DOHH2 (cell line): Measurements from ENCODE around the gene SLC5A6.

Source experiments
- CTCF ChIP-seq: fragments of 200-600 bp; sonication (generic); IDR thresholded peaks from one replicate; pipeline ENCODE4 v1.5.1; 2014; ENCODE audit warnings: antibody characterized with exemption, mild to moderate bottlenecking, low read depth, low read length; ENCODE audit not compliant: poor library complexity, severe bottlenecking
- EZH2phosphoT487 ChIP-seq: fragments of 200-600 bp; sonication (generic); IDR thresholded peaks from 2 replicates; pipeline ENCODE4 v1.6.1; 2017; ENCODE audit warnings: borderline replicate concordance, mild to moderate bottlenecking, antibody characterized with exemption, low read length, moderate library complexity, mixed read lengths

DNA sequence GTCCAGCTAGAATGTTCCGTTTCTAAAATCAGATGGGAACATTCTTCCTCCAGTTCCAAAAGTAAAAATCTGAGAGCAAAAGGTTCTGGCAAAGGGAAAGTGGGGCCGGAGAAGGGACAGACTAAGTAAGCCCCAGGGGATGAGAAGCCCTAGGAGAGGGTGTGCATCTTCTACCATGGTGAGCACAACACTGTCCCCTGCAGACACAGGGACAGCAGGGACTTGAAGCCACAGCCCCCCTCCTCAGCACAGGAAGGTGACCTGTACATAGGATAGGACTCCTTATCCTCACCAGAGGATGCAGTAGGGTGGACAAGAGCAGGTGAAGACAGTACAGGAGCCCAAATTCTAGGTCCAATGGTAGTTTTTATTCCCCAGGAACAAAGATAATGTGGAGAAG is 12.8 kb downstream of the SLC5A6 start:
- no peak for TF ChIP-seq EZH2phosphoT487
- no peak for TF ChIP-seq CTCF
